A673 (cell line): ENCODE results near the gene TMED10.

ENCODE experiments used
- EZH2 ChIP-seq: fragments of 200-600 bp; sonication (generic); IDR thresholded peaks from 2 replicates; pipeline ENCODE4 v1.6.1; 2017; ENCODE audit warnings: borderline replicate concordance, low read depth, mild to moderate bottlenecking, mixed read lengths, antibody characterized with exemption, low read length; ENCODE audit not compliant: poor library complexity, severe bottlenecking
- TF ChIP-seq, protein P1 (sequence below): fragments of 300-800, 200-600 bp; sonication (generic); conservative IDR thresholded peaks from 2 replicates; pipeline ENCODE4 v1.5.1; 2017; ENCODE audit warnings: low read depth, mild to moderate bottlenecking, antibody characterized with exemption, low read length, moderate library complexity, mixed read lengths

DNA sequence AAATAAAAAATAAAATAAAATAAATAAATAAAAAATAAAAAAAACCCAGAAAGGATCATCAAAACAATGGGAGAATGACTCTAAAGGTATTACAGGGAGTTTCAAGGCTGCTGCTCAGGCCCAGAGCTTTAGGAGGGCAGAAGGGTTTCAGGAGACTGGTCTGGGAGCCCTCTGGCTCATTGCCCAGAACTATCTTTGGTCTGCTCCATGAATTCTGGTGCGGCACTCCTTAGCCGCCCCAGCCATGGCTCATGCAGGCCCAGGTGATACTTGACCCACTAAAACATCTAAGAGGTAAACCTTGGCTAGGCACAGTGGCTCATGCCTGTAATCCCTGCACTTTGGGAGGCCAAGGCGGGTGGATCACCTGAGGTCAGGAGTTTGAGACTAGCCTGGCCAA is 14.7 kb upstream of the TMED10 start:
- TF ChIP-seq, protein P1, sequence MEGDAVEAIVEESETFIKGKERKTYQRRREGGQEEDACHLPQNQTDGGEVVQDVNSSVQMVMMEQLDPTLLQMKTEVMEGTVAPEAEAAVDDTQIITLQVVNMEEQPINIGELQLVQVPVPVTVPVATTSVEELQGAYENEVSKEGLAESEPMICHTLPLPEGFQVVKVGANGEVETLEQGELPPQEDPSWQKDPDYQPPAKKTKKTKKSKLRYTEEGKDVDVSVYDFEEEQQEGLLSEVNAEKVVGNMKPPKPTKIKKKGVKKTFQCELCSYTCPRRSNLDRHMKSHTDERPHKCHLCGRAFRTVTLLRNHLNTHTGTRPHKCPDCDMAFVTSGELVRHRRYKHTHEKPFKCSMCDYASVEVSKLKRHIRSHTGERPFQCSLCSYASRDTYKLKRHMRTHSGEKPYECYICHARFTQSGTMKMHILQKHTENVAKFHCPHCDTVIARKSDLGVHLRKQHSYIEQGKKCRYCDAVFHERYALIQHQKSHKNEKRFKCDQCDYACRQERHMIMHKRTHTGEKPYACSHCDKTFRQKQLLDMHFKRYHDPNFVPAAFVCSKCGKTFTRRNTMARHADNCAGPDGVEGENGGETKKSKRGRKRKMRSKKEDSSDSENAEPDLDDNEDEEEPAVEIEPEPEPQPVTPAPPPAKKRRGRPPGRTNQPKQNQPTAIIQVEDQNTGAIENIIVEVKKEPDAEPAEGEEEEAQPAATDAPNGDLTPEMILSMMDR: no peak
- no peak for TF ChIP-seq EZH2
